PC-9 (cell line): ENCODE measurements around the gene RNASE4.

Experiments used
- EZH2 ChIP-seq: fragments of 200-600 bp; sonication (generic); IDR thresholded peaks from 2 replicates; pipeline ENCODE4 v1.8.0; 2017; ENCODE audit warnings: antibody characterized with exemption, low read depth
- TF ChIP-seq, protein P1 (sequence below): fragments of 200-600 bp; sonication (generic); conservative IDR thresholded peaks from 2 replicates; pipeline ENCODE4 v1.6.1; 2017; ENCODE audit warnings: mixed run types, antibody characterized with exemption, mild to moderate bottlenecking, moderate library complexity

- TF ChIP-seq, protein P1, sequence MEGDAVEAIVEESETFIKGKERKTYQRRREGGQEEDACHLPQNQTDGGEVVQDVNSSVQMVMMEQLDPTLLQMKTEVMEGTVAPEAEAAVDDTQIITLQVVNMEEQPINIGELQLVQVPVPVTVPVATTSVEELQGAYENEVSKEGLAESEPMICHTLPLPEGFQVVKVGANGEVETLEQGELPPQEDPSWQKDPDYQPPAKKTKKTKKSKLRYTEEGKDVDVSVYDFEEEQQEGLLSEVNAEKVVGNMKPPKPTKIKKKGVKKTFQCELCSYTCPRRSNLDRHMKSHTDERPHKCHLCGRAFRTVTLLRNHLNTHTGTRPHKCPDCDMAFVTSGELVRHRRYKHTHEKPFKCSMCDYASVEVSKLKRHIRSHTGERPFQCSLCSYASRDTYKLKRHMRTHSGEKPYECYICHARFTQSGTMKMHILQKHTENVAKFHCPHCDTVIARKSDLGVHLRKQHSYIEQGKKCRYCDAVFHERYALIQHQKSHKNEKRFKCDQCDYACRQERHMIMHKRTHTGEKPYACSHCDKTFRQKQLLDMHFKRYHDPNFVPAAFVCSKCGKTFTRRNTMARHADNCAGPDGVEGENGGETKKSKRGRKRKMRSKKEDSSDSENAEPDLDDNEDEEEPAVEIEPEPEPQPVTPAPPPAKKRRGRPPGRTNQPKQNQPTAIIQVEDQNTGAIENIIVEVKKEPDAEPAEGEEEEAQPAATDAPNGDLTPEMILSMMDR, result no peak
- no peak for TF ChIP-seq EZH2
Observed at GRCh38 chr14:20714593-20715250, 30.4 kb downstream of the RNASE4 start.
